HG03045 (cell line): ENCODE results near the gene CPVL.
"Not testable (repeated sequence)": the region's sequence is repeated elsewhere in the genome, so short reads cannot be mapped to it uniquely, and the experiment has no call there.

Experiments used
- ATAC-seq: cut with Tn5 transposase; IDR thresholded peaks from one replicate; pipeline ENCODE4 v1.9.1; 2021; ENCODE audit warnings: mild to moderate bottlenecking, moderate library complexity; ENCODE audit not compliant: unreplicated experiment

The CPVL gene

GRCh38 chr7:29122081-29122480 lies 24.3 kb downstream of the CPVL start:
- ATAC-seq, result no peak

- no peak for ATAC-seq
Measured at GRCh38 chr7:29120955-29121354, 25.4 kb downstream of the CPVL start.

GRCh38 chr7:29119538-29119937 lies 26.8 kb downstream of the CPVL start:
- no peak for ATAC-seq

GRCh38 chr7:29116361-29117200 lies 29.8 kb downstream of the CPVL start:
- ATAC-seq, result no peak

- no peak for ATAC-seq
Measured at GRCh38 chr7:29115753-29116152, 30.6 kb downstream of the CPVL start.

GRCh38 chr7:29115130-29115687 lies 31.1 kb downstream of the CPVL start:
- no peak for ATAC-seq

GRCh38 chr7:29114266-29114665 lies 32.1 kb downstream of the CPVL start:
- ATAC-seq, result not testable (repeated sequence)

- ATAC-seq, result no peak
Measured at GRCh38 chr7:29113384-29114102, 32.8 kb downstream of the CPVL start.

GRCh38 chr7:29112721-29113120 lies 33.6 kb downstream of the CPVL start:
- no peak for ATAC-seq

GRCh38 chr7:29109899-29110298 lies 36.4 kb downstream of the CPVL start:
- ATAC-seq, result no peak

- ATAC-seq, result no peak
Measured at GRCh38 chr7:29109358-29109757, 37.0 kb downstream of the CPVL start.

GRCh38 chr7:29107056-29107455 lies 39.3 kb downstream of the CPVL start:
- ATAC-seq, result no peak

- no peak for ATAC-seq
Measured at GRCh38 chr7:29106669-29106988, 39.7 kb downstream of the CPVL start.

- no peak for ATAC-seq
Measured at GRCh38 chr7:29105752-29106668, 40.3 kb downstream of the CPVL start.

- ATAC-seq, result no peak
Measured at GRCh38 chr7:29105191-29105590, 41.1 kb downstream of the CPVL start.

- no peak for ATAC-seq
Measured at GRCh38 chr7:29102558-29103151, 43.7 kb downstream of the CPVL start.

- ATAC-seq, result no peak
Measured at GRCh38 chr7:29100924-29101323, 45.4 kb downstream of the CPVL start.

GRCh38 chr7:29099896-29100847 lies 46.2 kb downstream of the CPVL start:
- no peak for ATAC-seq

GRCh38 chr7:29096446-29096730 lies 49.9 kb downstream of the CPVL start:
- no peak for ATAC-seq
